Testis (tissue), 3 donors: ENCODE data around the gene TLX1. TPM values are rescaled to one million over a fixed set of nuclear protein-coding genes. Genes with fewer than 3 reads are reported as not detected.

Experiments used
- DNase-seq: peaks from one replicate; pipeline ENCODE4 v3.0.0-alpha.2; 2019
- H3K27ac ChIP-seq, 2 donors: fragments of 200-600 bp; sonication (generic); one replicate each; pipeline ENCODE4 v1.5.1; 2019
- H3K27me3 ChIP-seq: fragments of 200-600 bp; sonication (generic); one replicate; pipeline ENCODE4 v1.5.1; 2019
- H3K36me3 ChIP-seq: fragments of 200-600 bp; sonication (generic); one replicate; pipeline ENCODE4 v1.5.1; 2017; ENCODE audit warnings: low read depth; ENCODE audit errors: missing control alignments
- H3K4me1 ChIP-seq: fragments of 200-600 bp; sonication (generic); one replicate; pipeline ENCODE4 v1.5.1; 2019
- H3K4me3 ChIP-seq, 2 donors: fragments of 200-600 bp; sonication (generic); one replicate each; pipeline ENCODE4 v1.5.1; 2017 to 2019
- H3K9me3 ChIP-seq: fragments of 200-600 bp; sonication (generic); one replicate; pipeline ENCODE4 v1.5.1; 2017
- CTCF ChIP-seq, 3 experiments: fragments of 450-650 bp in 2 of 3; fragments of 200-600 bp in 1 of 3; sonication (generic) in 1 of 3; IDR thresholded peaks; one replicate each; pipeline ENCODE4 v1.5.1; 2016 to 2019; ENCODE audit warnings: antibody characterized with exemption in 3 of 3, mild to moderate bottlenecking in 2 of 3, moderate library complexity in 1 of 3
- POLR2A ChIP-seq: fragments of 450-650 bp; IDR thresholded peaks from one replicate; pipeline ENCODE4 v1.6.1; 2017; ENCODE audit warnings: antibody characterized with exemption, mild to moderate bottlenecking, moderate library complexity
- WGBS, 2 donors: methylation state at CpG; one replicate each; pipeline ENCODE4 v1.1.5; 2018; 5-methylcytosine and 5-hydroxymethylcytosine counted together
- intact Hi-C: fragments of 100-400 bp; cut with DNase I; formaldehyde crosslinking; loops from one replicate; pipeline ENCODE4 v1.15.1; 2023; ENCODE audit warnings: low total_unique reads
- polyA plus RNA-seq: library from polyadenylated mRNA; stranded (reverse); fragments of 350-450 nt; fragmentation: Illumina TruSeq; extraction: RNeasy Lipid Tissue Mini Kit (QIAGEN cat#74804); gene quantifications from one replicate; pipeline ENCODE4 v1.2.3, GENCODE V29; 2014; ENCODE audit warnings: low read depth, low replicate concordance; ENCODE audit not compliant: insufficient read depth
- total RNA-seq, 2 donors: library from RNA; depleted of rRNA; stranded (reverse); fragments of >200 nt; gene quantifications; one replicate each; pipeline ENCODE4 v1.2.3, GENCODE V29; 2016

TLX1 gene
- total and polyA plus RNA-seq, 3 donors from 2014 or later, result 0.44 to 1.7 (median 0.99) TPM

- H3K4me1 ChIP-seq, result no peaks in the 10 kb centered on the region
- H3K27ac ChIP-seq, result no peak overlapping the region
- H3K36me3 ChIP-seq, result no peaks in the 10 kb centered on the region
- no peak overlapping the region for H3K4me3 ChIP-seq
- WGBS, 2 donors, result 58 to 63% methylated on average over 4 of the region's 4 CpGs
- TF ChIP-seq POLR2A (no peak), CTCF (IDR thresholded peaks at IDR 0.05) (no peak)
- no peaks in the 10 kb centered on the region for H3K9me3 ChIP-seq
- no peak for DNase-seq
- no peaks in the 10 kb centered on the region for H3K27me3 ChIP-seq
- intact Hi-C loops, result no loop called here
Observed at GRCh38 chr10:101097881-101098280, 33.2 kb upstream of the TLX1 start.

GRCh38 chr10:101099901-101100300 lies 31.2 kb upstream of the TLX1 start:
- intact Hi-C loops, result no loop called here
- WGBS, 2 donors, result 73% methylated on average over 6 of the region's 6 CpGs
- no peak for DNase-seq
- Histone ChIP-seq H3K36me3 (no peaks in the 10 kb centered on the region), H3K4me3 (no peak overlapping the region), H3K9me3 (no peaks in the 10 kb centered on the region), H3K27me3 (no peaks in the 10 kb centered on the region), H3K4me1 (no peaks in the 10 kb centered on the region), H3K27ac (no peak overlapping the region)
- TF ChIP-seq CTCF (IDR thresholded peaks at IDR 0.05) (no peak), POLR2A (no peak)

DNA sequence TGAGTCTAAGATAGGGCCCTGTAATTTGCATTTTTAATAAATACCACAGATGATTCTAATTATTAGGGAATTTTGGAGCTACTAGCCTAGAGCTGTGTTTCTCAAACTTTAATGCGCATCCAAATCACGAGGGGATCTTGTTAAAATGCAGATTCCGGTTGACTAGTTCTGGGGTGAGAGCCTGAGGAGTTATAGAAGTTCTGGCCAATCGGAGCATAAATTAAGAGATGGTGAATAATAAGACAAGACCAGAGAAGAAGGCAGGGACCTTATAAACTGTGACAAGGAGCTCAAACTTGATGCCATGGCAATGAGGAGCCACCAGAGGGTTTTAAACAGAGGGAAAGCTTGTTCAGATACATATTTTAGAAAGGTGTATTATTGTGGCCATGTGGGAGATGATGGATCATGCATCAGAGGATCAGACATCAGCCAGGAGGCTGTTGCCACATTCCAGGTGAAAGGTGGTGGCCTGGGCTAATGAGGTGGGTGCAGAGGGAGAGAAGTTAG lies 29.7 kb upstream of the TLX1 start:
- WGBS, 2 donors, result 80 to 90% methylated on average over 4 of the region's 4 CpGs
- Histone ChIP-seq H3K9me3 (no peaks in the 10 kb centered on the region), H3K27ac (no peak overlapping the region), H3K27me3 (no peaks in the 10 kb centered on the region), H3K4me3 (no peak overlapping the region), H3K36me3 (no peaks in the 10 kb centered on the region), H3K4me1 (no peaks in the 10 kb centered on the region)
- intact Hi-C loops, result no loop called here
- DNase-seq, result no peak
- no peak for TF ChIP-seq CTCF (IDR thresholded peaks at IDR 0.05)
- no peak for TF ChIP-seq POLR2A

- Histone ChIP-seq H3K4me3 (no peak overlapping the region), H3K27me3 (no peaks in the 10 kb centered on the region), H3K27ac (no peak overlapping the region), H3K36me3 (no peaks in the 10 kb centered on the region), H3K4me1 (no peaks in the 10 kb centered on the region), H3K9me3 (no peaks in the 10 kb centered on the region)
- intact Hi-C loops, result no loop called here
- TF ChIP-seq CTCF (IDR thresholded peaks at IDR 0.05) (no peak), POLR2A (no peak)
- no peak for DNase-seq
- 90 to 93% methylated on average over 2 of the region's 2 CpGs for WGBS, 2 donors
Observed at GRCh38 chr10:101103430-101103829, 27.7 kb upstream of the TLX1 start.

DNA sequence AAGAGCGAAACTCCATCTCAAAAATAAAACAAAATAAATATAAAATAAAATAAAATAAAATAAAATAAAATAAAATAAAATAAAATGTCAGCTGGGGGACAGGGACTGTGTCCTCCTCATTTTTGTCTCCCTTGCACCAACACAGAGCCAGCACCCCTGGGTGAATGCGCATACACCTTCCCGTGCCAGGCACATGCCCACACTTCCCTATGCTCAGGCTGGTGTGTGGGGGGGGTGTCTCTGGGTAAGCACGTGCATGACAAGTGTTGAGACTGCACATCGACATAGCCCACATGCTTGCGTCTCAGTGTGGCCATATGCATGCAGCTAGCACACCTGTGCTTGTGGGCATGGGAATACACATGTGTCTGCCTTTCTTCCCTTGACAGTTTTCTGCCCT lies 24.7 kb upstream of the TLX1 start:
- intact Hi-C loops, result no loop called here
- Histone ChIP-seq H3K27me3 (no peaks in the 10 kb centered on the region), H3K4me3 (no peak overlapping the region), H3K9me3 (no peaks in the 10 kb centered on the region), H3K27ac (no peak overlapping the region), H3K4me1 (no peaks in the 10 kb centered on the region), H3K36me3 (no peaks in the 10 kb centered on the region)
- WGBS, 2 donors, result 81% methylated on average over 6 of the region's 6 CpGs
- DNase-seq, result no peak
- TF ChIP-seq CTCF (IDR thresholded peaks at IDR 0.05), result no peak
- no peak for TF ChIP-seq POLR2A
